ENCODE measurements around the gene CAMK1G.

Gene CAMK1G

DNA sequence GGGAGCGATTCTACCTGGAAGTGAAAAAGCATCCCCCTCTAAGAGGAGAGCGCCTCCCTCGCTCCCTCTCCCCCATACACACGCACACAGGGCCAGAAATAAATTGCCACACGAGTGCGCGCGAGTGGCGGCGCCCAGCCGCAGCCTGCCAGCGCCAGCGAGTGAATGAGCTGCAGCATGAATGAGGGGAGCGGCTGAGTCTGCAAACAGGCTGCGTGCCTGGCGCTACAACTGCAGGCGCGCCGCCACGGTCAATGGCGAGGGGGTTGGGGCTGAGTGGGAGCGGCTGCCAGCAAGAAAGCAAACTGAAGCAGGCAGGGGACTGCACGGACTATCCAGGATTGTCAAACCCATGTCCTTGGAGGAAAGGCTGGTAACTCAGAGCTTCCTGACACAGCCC lies 2.2 kb downstream of the CAMK1G start:
- TF ChIP-seq SIN3A (IDR thresholded peaks at IDR 0.05; ENCODE audit: borderline replicate concordance, insufficient read depth, low read length) (peak; percentile 95), TAF1 (IDR thresholded peaks at IDR 0.05; ENCODE audit: borderline replicate concordance, insufficient read depth, low read length) (peak; percentile 69; the same call in 1 of the 2 replicates), FOXP2 (optimal IDR thresholded peaks at IDR 0.05; ENCODE audit: borderline replicate concordance, extremely low read depth, extremely low read length, insufficient read depth) (peak; percentile 83), POLR2AphosphoS5 (IDR thresholded peaks at IDR 0.05; ENCODE audit: low read depth, low read length) (peak; percentile 76)
- TF ChIP-seq, protein P1, sequence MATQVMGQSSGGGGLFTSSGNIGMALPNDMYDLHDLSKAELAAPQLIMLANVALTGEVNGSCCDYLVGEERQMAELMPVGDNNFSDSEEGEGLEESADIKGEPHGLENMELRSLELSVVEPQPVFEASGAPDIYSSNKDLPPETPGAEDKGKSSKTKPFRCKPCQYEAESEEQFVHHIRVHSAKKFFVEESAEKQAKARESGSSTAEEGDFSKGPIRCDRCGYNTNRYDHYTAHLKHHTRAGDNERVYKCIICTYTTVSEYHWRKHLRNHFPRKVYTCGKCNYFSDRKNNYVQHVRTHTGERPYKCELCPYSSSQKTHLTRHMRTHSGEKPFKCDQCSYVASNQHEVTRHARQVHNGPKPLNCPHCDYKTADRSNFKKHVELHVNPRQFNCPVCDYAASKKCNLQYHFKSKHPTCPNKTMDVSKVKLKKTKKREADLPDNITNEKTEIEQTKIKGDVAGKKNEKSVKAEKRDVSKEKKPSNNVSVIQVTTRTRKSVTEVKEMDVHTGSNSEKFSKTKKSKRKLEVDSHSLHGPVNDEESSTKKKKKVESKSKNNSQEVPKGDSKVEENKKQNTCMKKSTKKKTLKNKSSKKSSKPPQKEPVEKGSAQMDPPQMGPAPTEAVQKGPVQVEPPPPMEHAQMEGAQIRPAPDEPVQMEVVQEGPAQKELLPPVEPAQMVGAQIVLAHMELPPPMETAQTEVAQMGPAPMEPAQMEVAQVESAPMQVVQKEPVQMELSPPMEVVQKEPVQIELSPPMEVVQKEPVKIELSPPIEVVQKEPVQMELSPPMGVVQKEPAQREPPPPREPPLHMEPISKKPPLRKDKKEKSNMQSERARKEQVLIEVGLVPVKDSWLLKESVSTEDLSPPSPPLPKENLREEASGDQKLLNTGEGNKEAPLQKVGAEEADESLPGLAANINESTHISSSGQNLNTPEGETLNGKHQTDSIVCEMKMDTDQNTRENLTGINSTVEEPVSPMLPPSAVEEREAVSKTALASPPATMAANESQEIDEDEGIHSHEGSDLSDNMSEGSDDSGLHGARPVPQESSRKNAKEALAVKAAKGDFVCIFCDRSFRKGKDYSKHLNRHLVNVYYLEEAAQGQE (IDR thresholded peaks at IDR 0.05; ENCODE audit: insufficient read depth in 1 of 2, low read depth in 2 of 2, low read length in 2 of 2), result 0 out of 4 replicates have a peak, but pooled peaks of 1 of the 2 experiments have one; percentile 37

DNA sequence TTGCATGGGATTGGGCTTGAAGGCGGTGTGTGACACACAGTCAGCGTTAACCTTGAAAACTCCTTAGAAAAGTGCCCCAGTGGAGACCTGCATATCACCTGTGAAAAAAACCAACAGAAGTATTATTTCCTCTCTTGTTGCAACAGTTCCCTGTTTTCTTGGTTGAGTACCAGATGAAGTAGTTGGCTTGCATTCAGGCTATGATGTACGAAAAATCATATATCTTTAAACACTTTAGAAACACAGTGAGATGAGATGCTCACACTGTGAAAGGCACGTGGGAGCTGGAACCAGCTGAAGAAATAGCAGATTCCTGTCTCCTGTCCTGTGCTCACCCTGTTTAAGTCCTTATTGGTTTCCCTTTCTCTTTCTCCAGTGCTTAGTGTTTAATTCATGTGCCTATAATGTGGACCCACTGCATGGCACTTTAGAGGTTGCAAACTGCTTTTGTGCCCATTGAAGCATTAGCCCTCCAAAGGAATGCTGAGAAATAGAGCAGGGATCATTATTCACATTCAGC lies 2.8 kb downstream of the CAMK1G start:
- TF ChIP-seq FOXP2 (optimal IDR thresholded peaks at IDR 0.05; ENCODE audit: borderline replicate concordance, extremely low read depth, extremely low read length, insufficient read depth), result no peak
- TF ChIP-seq TAF1 (IDR thresholded peaks at IDR 0.05; ENCODE audit: borderline replicate concordance, insufficient read depth, low read length), result no peak
- TF ChIP-seq, protein P1 (IDR thresholded peaks at IDR 0.05; ENCODE audit: insufficient read depth in 1 of 2, low read depth in 2 of 2, low read length in 2 of 2), result no peak
- TF ChIP-seq SIN3A (IDR thresholded peaks at IDR 0.05; ENCODE audit: borderline replicate concordance, insufficient read depth, low read length), result no peak
- TF ChIP-seq POLR2AphosphoS5 (IDR thresholded peaks at IDR 0.05; ENCODE audit: low read depth, low read length), result no peak

DNA sequence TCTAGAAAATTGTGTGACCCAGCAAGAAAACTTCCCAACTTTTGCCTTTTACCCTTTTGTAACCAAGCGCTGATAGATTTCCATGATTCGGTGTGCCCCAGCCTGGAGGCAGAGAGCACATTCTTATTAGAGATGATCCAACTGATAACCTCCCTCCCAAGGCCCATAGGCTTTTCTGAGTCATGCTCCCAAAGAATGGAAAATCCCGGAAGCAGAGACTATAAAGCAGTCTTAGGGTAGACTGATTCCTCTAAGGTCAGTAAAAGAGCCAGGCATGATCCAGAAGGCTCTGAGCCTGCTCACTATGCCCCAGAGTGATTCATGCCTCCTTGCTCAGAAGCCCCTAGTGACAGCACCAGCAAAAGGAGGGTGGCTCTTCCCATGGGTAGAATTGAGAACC lies 4.3 kb downstream of the CAMK1G start:
- TF ChIP-seq SIN3A (IDR thresholded peaks at IDR 0.05; ENCODE audit: borderline replicate concordance, insufficient read depth, low read length), result peak; percentile 33; the same call in 1 of the 2 replicates
- TF ChIP-seq, protein P1 (IDR thresholded peaks at IDR 0.05; ENCODE audit: insufficient read depth in 1 of 2, low read depth in 2 of 2, low read length in 2 of 2), result no peak

DNA sequence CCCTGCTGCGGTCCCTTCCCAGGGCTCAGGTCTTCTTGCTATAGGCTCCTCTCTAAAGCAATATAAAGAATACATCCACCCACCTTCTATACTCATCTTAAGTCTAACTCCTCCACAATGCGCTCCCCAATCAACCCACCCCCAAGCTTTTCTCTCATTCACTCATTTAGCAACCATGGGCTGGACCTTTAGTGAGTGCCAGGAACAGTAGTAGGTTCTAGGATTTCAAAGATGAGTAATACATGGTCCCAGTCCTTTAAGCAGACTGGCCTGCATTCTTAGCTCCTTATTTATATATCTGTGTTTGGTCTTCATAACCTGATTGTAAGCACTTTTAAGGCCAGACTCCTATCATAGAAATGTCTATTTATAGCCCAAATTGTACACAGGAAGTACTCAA lies 5.9 kb downstream of the CAMK1G start:
- TF ChIP-seq POLR2AphosphoS5 (IDR thresholded peaks at IDR 0.05; ENCODE audit: low read depth, low read length) (no peak), TAF1 (IDR thresholded peaks at IDR 0.05; ENCODE audit: borderline replicate concordance, insufficient read depth, low read length) (no peak), SIN3A (IDR thresholded peaks at IDR 0.05; ENCODE audit: borderline replicate concordance, insufficient read depth, low read length) (no peak), FOXP2 (optimal IDR thresholded peaks at IDR 0.05; ENCODE audit: borderline replicate concordance, extremely low read depth, extremely low read length, insufficient read depth) (no peak)
- TF ChIP-seq, protein P1 (IDR thresholded peaks at IDR 0.05; ENCODE audit: insufficient read depth in 1 of 2, low read depth in 2 of 2, low read length in 2 of 2), result no peak

DNA sequence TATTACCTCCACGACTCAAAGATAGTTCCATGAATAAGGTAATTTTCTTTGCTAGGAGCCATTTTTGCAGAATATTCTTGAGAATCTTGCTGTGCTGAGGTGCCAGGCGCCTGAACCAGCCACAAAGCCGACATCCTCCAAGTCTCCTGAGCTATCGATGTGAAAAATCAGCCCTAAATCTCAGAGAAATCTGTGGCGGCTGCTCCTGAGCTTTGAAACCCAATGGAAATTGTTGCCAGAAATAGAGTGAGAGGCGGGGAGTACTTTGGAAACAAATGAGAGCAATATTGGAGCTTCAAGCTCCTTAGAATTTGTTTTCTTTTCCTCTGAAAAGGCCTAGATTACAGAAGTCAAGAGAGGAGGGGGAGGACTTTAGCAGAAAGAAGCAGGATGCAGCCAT lies 6.3 kb downstream of the CAMK1G start:
- TF ChIP-seq FOXP2 (optimal IDR thresholded peaks at IDR 0.05; ENCODE audit: borderline replicate concordance, extremely low read depth, extremely low read length, insufficient read depth), result no peak
- no peak for TF ChIP-seq SIN3A (IDR thresholded peaks at IDR 0.05; ENCODE audit: borderline replicate concordance, insufficient read depth, low read length)
- TF ChIP-seq TAF1 (IDR thresholded peaks at IDR 0.05; ENCODE audit: borderline replicate concordance, insufficient read depth, low read length), result no peak
